Right ventricle myocardium superior (tissue), 1 donor: Measurements from ENCODE around the gene CAVIN1. TPM values are rescaled to one million over a fixed set of nuclear protein-coding genes. Genes with fewer than 3 reads are reported as not detected.
"Not testable (repeated sequence)": the region's sequence is repeated elsewhere in the genome, so short reads cannot be mapped to it uniquely, and the experiment has no call there.

Experiments used
- ATAC-seq: fragments of 200-7000 bp; cut with Tn5 transposase; one replicate; pipeline ENCODE4 v1.9.1; 2020; ENCODE audit warnings: mild to moderate bottlenecking; ENCODE audit not compliant: poor library complexity
- DNase-seq: peaks from one replicate; pipeline ENCODE4 v3.0.0-alpha.2; 2020
- intact Hi-C: fragments of 100-400 bp; cut with DNase I; formaldehyde crosslinking; loops from one replicate; pipeline ENCODE4 v1.11.2; 2022
- total RNA-seq: library from RNA; stranded (reverse); fragmentation: NEBNext Ultra II Directional; extraction: Animal tissue kit (Norgen Biotek cat#: 25700); gene quantifications from one replicate; pipeline ENCODE4 v1.2.1, GENCODE V29; 2021
- donor health status: DM: no; HTN: yes; CAD: no; lungs with severe emphysema.

CAVIN1 gene
- total RNA-seq, 1 donor from 2014 or later: 200 TPM

GRCh38 chr17:42389135-42389417 lies 34.0 kb downstream of the CAVIN1 start:
- intact Hi-C loops: no loop called here
- ATAC-seq (no peak), DNase-seq (no peak)

GRCh38 chr17:42388381-42389134 lies 34.5 kb downstream of the CAVIN1 start, which contains the start of gene STAT3:
STAT3 (minus strand) TSS chr17:42388442; CDS start chr17:42348516, 39,926 bp downstream.
- DNase-seq (peak; percentile 100), ATAC-seq (peak; percentile 95)
- intact Hi-C loops: no loop called here

GRCh38 chr17:42387661-42388380 lies 35.2 kb downstream of the CAVIN1 start:
- DNase-seq (peak; percentile 59), ATAC-seq (peak; percentile 36)
- intact Hi-C loops: no loop called here

GRCh38 chr17:42386777-42387657 lies 36.0 kb downstream of the CAVIN1 start:
- DNase-seq: no peak
- intact Hi-C loops: no loop called here
- ATAC-seq: peak; percentile 6

- intact Hi-C loops: no loop called here
- peak; percentile 36 for ATAC-seq
Observed at GRCh38 chr17:42381898-42382297, 41.2 kb downstream of the CAVIN1 start.

GRCh38 chr17:42380935-42381334 lies 42.1 kb downstream of the CAVIN1 start:
- DNase-seq (no peak), ATAC-seq (no peak)
- intact Hi-C loops: no loop called here

More at GRCh38 chr17:42381898-42382297, 41.2 kb downstream of the CAVIN1 start:
- DNase-seq: no peak

GRCh38 chr17:42378959-42379594 lies 44.0 kb downstream of the CAVIN1 start:
- peak; percentile 47 for ATAC-seq
- DNase-seq: no peak
- intact Hi-C loops: no loop called here

- intact Hi-C loops: no loop called here
- no peak for DNase-seq
- no peak for ATAC-seq
Observed at GRCh38 chr17:42378359-42378958, 44.6 kb downstream of the CAVIN1 start.

- DNase-seq (no peak), ATAC-seq (no peak)
- intact Hi-C loops: no loop called here
Observed at GRCh38 chr17:42373896-42374295, 49.2 kb downstream of the CAVIN1 start.

- DNase-seq (no peak), ATAC-seq (no peak)
- intact Hi-C loops: no loop called here
Observed at GRCh38 chr17:42372142-42372541, 50.9 kb downstream of the CAVIN1 start.

- ATAC-seq: not testable (repeated sequence)
Observed at GRCh38 chr17:42368797-42369561, 54.1 kb downstream of the CAVIN1 start.

GRCh38 chr17:42368310-42368709 lies 54.7 kb downstream of the CAVIN1 start:
- DNase-seq, intact Hi-C loops, ATAC-seq: not testable (repeated sequence)

More at GRCh38 chr17:42368797-42369561, 54.1 kb downstream of the CAVIN1 start:
- intact Hi-C loops, DNase-seq: not testable (repeated sequence)

- intact Hi-C loops, DNase-seq, ATAC-seq: not testable (repeated sequence)
Observed at GRCh38 chr17:42366176-42367023, 56.7 kb downstream of the CAVIN1 start.

GRCh38 chr17:42365136-42365535 lies 57.9 kb downstream of the CAVIN1 start:
- intact Hi-C loops: no loop called here
- DNase-seq (no peak), ATAC-seq (no peak)

GRCh38 chr17:42363767-42364585 lies 59.1 kb downstream of the CAVIN1 start:
- no peak for ATAC-seq
- DNase-seq: no peak
- intact Hi-C loops: no loop called here

- DNase-seq: no peak
- ATAC-seq: no peak
- intact Hi-C loops: no loop called here
Observed at GRCh38 chr17:42363231-42363630, 59.8 kb downstream of the CAVIN1 start.
